Neural cell (in vitro differentiated cells): ENCODE measurements around the gene SPATS2. TPM values are rescaled to one million over a fixed set of nuclear protein-coding genes. Genes with fewer than 3 reads are reported as not detected.

Source experiments
- H2AFZ ChIP-seq: fragments of 200-600, 300-800 bp; sonication (generic), shearing (Covaris generic); 2 replicates; pipeline ENCODE4 v1.6.0; 2014; ENCODE audit warnings: low read depth, mild to moderate bottlenecking, antibody characterized with exemption, low read length, moderate library complexity
- H3F3A ChIP-seq: fragments of 200-600 bp; shearing (Covaris generic); 2 replicates; pipeline ENCODE4 v1.6.1; 2016; ENCODE audit warnings: mild to moderate bottlenecking, moderate library complexity, mixed read lengths, antibody characterized with exemption, low read length; ENCODE audit not compliant: insufficient read depth, poor library complexity, severe bottlenecking
- H3K27ac ChIP-seq: fragments of 200-600, 300-800 bp; sonication (generic), shearing (Covaris generic); 2 replicates; pipeline ENCODE4 v1.5.1; 2014; ENCODE audit warnings: mild to moderate bottlenecking, low read length, moderate library complexity
- H3K27me3 ChIP-seq: fragments of 300-800, 200-600 bp; sonication (generic), shearing (Covaris generic); 2 replicates; pipeline ENCODE4 v1.6.0; 2014; ENCODE audit warnings: mild to moderate bottlenecking, low read depth, low read length, moderate library complexity; ENCODE audit not compliant: insufficient read depth
- H3K36me3 ChIP-seq: fragments of 300-800, 200-600 bp; sonication (generic), shearing (Covaris generic); 2 replicates; pipeline ENCODE4 v1.5.1; 2014; ENCODE audit warnings: mild to moderate bottlenecking, antibody characterized with exemption, low read length, moderate library complexity; ENCODE audit not compliant: insufficient read depth
- H3K4me2 ChIP-seq: fragments of 300-800, 200-600 bp; sonication (generic), shearing (Covaris generic); 2 replicates; pipeline ENCODE4 v1.6.0; 2014; ENCODE audit warnings: mild to moderate bottlenecking, low read length
- H3K4me3 ChIP-seq: fragments of 300-800, 200-600 bp; sonication (generic), shearing (Covaris generic); 2 replicates; pipeline ENCODE4 v1.5.1; 2014; ENCODE audit warnings: mild to moderate bottlenecking, low read length, moderate library complexity
- H3K79me2 ChIP-seq: fragments of 200-600 bp; shearing (Covaris generic); replicated peaks from 2 replicates; pipeline ENCODE4 v1.6.0; 2014; ENCODE audit warnings: mild to moderate bottlenecking, low read length, moderate library complexity; ENCODE audit not compliant: insufficient read depth
- H3K9ac ChIP-seq: fragments of 300-800, 200-600 bp; sonication (generic), shearing (Covaris generic); 2 replicates; pipeline ENCODE4 v1.6.1; 2016; ENCODE audit warnings: mild to moderate bottlenecking, low read length, mixed read lengths
- H3K9me2 ChIP-seq: fragments of 200-600 bp; shearing (Covaris generic); 2 replicates; pipeline ENCODE4 v1.6.1; 2016; ENCODE audit warnings: mild to moderate bottlenecking, low read length, mixed read lengths; ENCODE audit not compliant: insufficient read depth
- H3K9me3 ChIP-seq: fragments of 200-600, 300-800 bp; sonication (generic), shearing (Covaris generic); 2 replicates; pipeline ENCODE4 v1.6.1; 2016; ENCODE audit warnings: mild to moderate bottlenecking, mixed run types, low read length, moderate library complexity, mixed read lengths
- H4K20me1 ChIP-seq: fragments of 200-600 bp; shearing (Covaris generic); 2 replicates; pipeline ENCODE4 v1.6.1; 2016; ENCODE audit warnings: mild to moderate bottlenecking, mixed run types; ENCODE audit not compliant: insufficient read depth
- CTCF ChIP-seq: fragments of 450-650 bp; IDR thresholded peaks from 2 replicates; pipeline ENCODE4 v1.5.1; 2014; ENCODE audit warnings: antibody characterized with exemption, mild to moderate bottlenecking, moderate library complexity; ENCODE audit not compliant: poor library complexity, severe bottlenecking
- EP300 ChIP-seq: fragments of 450-650 bp; conservative IDR thresholded peaks from 2 replicates; pipeline ENCODE4 v1.6.1; 2014; ENCODE audit warnings: antibody characterized with exemption, mild to moderate bottlenecking, moderate library complexity; ENCODE audit not compliant: poor library complexity, severe bottlenecking
- EZH2 ChIP-seq: fragments of 200-600, 300-800 bp; shearing (Covaris generic), sonication (generic); IDR thresholded peaks from 2 replicates; pipeline ENCODE4 v1.6.1; 2014; ENCODE audit warnings: antibody characterized with exemption, low read length, borderline replicate concordance, mild to moderate bottlenecking; ENCODE audit not compliant: insufficient read depth, poor library complexity, severe bottlenecking
- MXI1 ChIP-seq: fragments of 450-650 bp; conservative IDR thresholded peaks from 2 replicates; pipeline ENCODE4 v1.6.1; 2014; ENCODE audit warnings: antibody characterized with exemption, mild to moderate bottlenecking; ENCODE audit not compliant: poor library complexity, severe bottlenecking
- POLR2AphosphoS5 ChIP-seq: IDR thresholded peaks from 2 replicates; pipeline ENCODE4 v1.6.1; 2012
- RAD21 ChIP-seq: fragments of 450-650 bp; conservative IDR thresholded peaks from 2 replicates; pipeline ENCODE4 v1.6.1; 2014; ENCODE audit warnings: antibody characterized with exemption, mild to moderate bottlenecking, moderate library complexity
- REST ChIP-seq: IDR thresholded peaks from 2 replicates; pipeline ENCODE4 v1.6.1; 2012; ENCODE audit warnings: borderline replicate concordance
- SMC3 ChIP-seq: fragments of 450-650 bp; conservative IDR thresholded peaks from 2 replicates; pipeline ENCODE4 v1.6.1; 2014; ENCODE audit warnings: antibody characterized with exemption, mild to moderate bottlenecking, moderate library complexity; ENCODE audit not compliant: poor library complexity
- TAF1 ChIP-seq: IDR thresholded peaks from 2 replicates; pipeline ENCODE4 v1.6.1; 2012; ENCODE audit warnings: low read depth
- polyA plus RNA-seq: library from polyadenylated mRNA; depleted of rRNA; stranded (reverse); fragments of >200 nt; gene quantifications from 2 replicates; pipeline ENCODE4 v1.2.3, GENCODE V29; 2014

Gene SPATS2
- polyA plus RNA-seq, 1 donor from 2014 or later = 58.4 TPM

GRCh38 chr12:49512546-49512945 is 145.3 kb downstream of the SPATS2 start:
- no peak for TF ChIP-seq RAD21
- no peak for TF ChIP-seq REST
- TF ChIP-seq SMC3 = no peak
- no peak for TF ChIP-seq EP300
- no peak for TF ChIP-seq EZH2
- TF ChIP-seq POLR2AphosphoS5 = no peak
- no peak for TF ChIP-seq CTCF
- no peak for TF ChIP-seq TAF1
- no peak for TF ChIP-seq MXI1
- Histone ChIP-seq H3K9me3 (no peaks in the 10 kb centered on the region), H3K4me3 (no peak overlapping the region), H2AFZ (no peak overlapping the region), H3F3A (no peaks in the 10 kb centered on the region), H4K20me1 (no peaks in the 10 kb centered on the region), H3K4me2 (no peak overlapping the region), H3K36me3 (no peaks in the 10 kb centered on the region), H3K27ac (no peak overlapping the region), H3K9me2 (no peaks in the 10 kb centered on the region), H3K9ac (no peak overlapping the region), H3K27me3 (no peaks in the 10 kb centered on the region), H3K79me2 (no peaks in the 10 kb centered on the region)

GRCh38 chr12:49515266-49515665 is 148.0 kb downstream of the SPATS2 start:
- TF ChIP-seq CTCF = no peak
- TF ChIP-seq REST = no peak
- no peak for TF ChIP-seq EZH2
- no peak for TF ChIP-seq RAD21
- no peak for TF ChIP-seq SMC3
- no peak for TF ChIP-seq EP300
- TF ChIP-seq POLR2AphosphoS5 = no peak
- TF ChIP-seq MXI1 = no peak
- TF ChIP-seq TAF1 = no peak
- no peaks in the 10 kb centered on the region for H4K20me1 ChIP-seq
- no peaks in the 10 kb centered on the region for H3K9me3 ChIP-seq
- no peak overlapping the region for H2AFZ ChIP-seq
- no peak overlapping the region for H3K4me3 ChIP-seq
- no peaks in the 10 kb centered on the region for H3K36me3 ChIP-seq
- no peaks in the 10 kb centered on the region for H3K27me3 ChIP-seq
- H3K4me2 ChIP-seq = no peak overlapping the region
- no peaks in the 10 kb centered on the region for H3K79me2 ChIP-seq
- no peaks in the 10 kb centered on the region for H3K9me2 ChIP-seq
- H3F3A ChIP-seq = no peaks in the 10 kb centered on the region
- H3K9ac ChIP-seq = no peak overlapping the region
- H3K27ac ChIP-seq = no peak overlapping the region
